Vagina (tissue), 2 donors: ENCODE measurements around the gene CFAP73. TPM values are rescaled to one million over a fixed set of nuclear protein-coding genes. Genes with fewer than 3 reads are reported as not detected.

Source experiments
- DNase-seq, 2 donors: peaks; one replicate each; pipeline ENCODE4 v3.0.0-alpha.2; 2017; ENCODE audit errors: extremely low spot score in 2 of 2
- H3K27ac ChIP-seq: fragments of 200-600 bp; sonication (generic); one replicate; pipeline ENCODE4 v1.5.1; 2019
- H3K27me3 ChIP-seq: fragments of 200-600 bp; sonication (generic); one replicate; pipeline ENCODE4 v1.5.1; 2019
- H3K36me3 ChIP-seq, 2 donors: fragments of 200-600 bp; sonication (generic); one replicate each; pipeline ENCODE4 v1.5.1; 2017 to 2019
- H3K4me1 ChIP-seq: fragments of 200-600 bp; sonication (generic); one replicate; pipeline ENCODE4 v1.5.1; 2019
- H3K4me3 ChIP-seq, 2 donors: fragments of 200-600 bp; sonication (generic); 1 replicate in 1 of 2; 2 replicates in 1 of 2; pipeline ENCODE4 v1.5.1; 2016 to 2019
- H3K9me3 ChIP-seq: fragments of 200-600 bp; sonication (generic); one replicate; pipeline ENCODE4 v1.5.1; 2019
- POLR2A ChIP-seq, 2 donors: fragments of 450-650 bp; IDR thresholded peaks; one replicate each; pipeline ENCODE4 v1.6.1; 2017; ENCODE audit warnings: antibody characterized with exemption in 2 of 2, mild to moderate bottlenecking in 2 of 2, moderate library complexity in 2 of 2
- POLR2AphosphoS5 ChIP-seq, 2 donors: sonication (generic); formaldehyde crosslinking; IDR thresholded peaks; one replicate each; pipeline ENCODE4 v1.9.0; 2017; ENCODE audit warnings: antibody characterized with exemption in 2 of 2, mild to moderate bottlenecking in 2 of 2, low read depth in 1 of 2; ENCODE audit not compliant: insufficient read depth in 1 of 2
- intact Hi-C: fragments of 100-400 bp; cut with DNase I; formaldehyde crosslinking; loops from one replicate; pipeline ENCODE4 v1.15.1; 2023
- total RNA-seq: library from RNA; depleted of rRNA; stranded (reverse); fragments of >200 nt; gene quantifications from one replicate; pipeline ENCODE4 v1.2.3, GENCODE V29; 2016
- TF ChIP-seq, protein P1 (sequence below), 3 experiments: fragments of 450-650 bp in 2 of 3; fragments of 200-600 bp in 1 of 3; sonication (generic) in 1 of 3; IDR thresholded peaks; one replicate each; pipeline ENCODE4 v1.5.1; 2017 to 2019; ENCODE audit warnings: antibody characterized with exemption in 3 of 3, mild to moderate bottlenecking in 2 of 3, moderate library complexity in 2 of 3

The CFAP73 gene
- total RNA-seq, 1 donor from 2014 or later: not detected

DNA sequence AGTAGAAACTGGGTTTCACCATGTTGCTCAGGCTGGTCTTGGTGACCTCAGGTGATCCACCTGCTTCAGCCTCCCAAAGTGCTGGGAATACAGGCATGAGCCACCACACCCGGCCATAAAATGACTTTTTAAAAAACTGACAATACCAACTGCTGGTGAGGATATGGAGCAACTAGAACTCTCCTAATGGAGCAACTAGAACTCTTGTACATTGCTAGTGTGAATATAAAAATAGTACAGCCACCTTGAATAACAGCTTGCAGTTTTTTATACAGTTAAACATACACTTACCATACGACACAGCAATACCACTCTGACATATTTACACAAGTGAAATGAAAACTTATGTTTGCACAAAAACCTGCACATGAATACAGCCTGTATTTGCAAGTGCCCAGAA is 2.5 kb upstream of the CFAP73 start:
- Histone ChIP-seq H3K4me3 (no peak overlapping the region), H3K9me3 (peaks cover 3% of the 10 kb centered on the region), H3K36me3 (no peaks in the 10 kb centered on the region), H3K4me1 (peaks cover 9% of the 10 kb centered on the region), H3K27ac (no peak overlapping the region), H3K27me3 (no peaks in the 10 kb centered on the region)
- TF ChIP-seq POLR2A (IDR thresholded peaks at IDR 0.05) (no peak), POLR2AphosphoS5 (IDR thresholded peaks at IDR 0.05; ENCODE audit: insufficient read depth in 1 of 2, low read depth in 1 of 2) (no peak)
- no peak for DNase-seq
- intact Hi-C loops: no loop called here

DNA sequence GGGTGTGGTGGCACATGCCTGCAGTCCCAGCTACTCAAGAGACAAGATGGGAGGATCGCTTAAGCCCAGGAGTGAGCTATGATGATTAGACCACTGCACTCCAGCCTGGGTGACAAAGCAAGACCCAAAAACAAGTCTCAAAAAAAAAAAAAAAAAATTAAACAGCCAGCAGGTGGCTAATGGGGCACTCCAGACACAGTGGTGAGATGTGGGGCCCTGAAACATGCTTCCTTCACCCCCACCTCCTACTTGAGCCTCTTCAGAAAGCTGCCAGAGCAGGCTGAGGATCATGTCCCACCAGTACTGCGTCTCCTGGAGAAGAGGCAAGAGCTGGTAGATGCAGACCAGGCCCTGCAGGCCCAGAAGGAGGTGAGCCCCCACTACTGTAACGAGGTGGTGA is 2.1 kb downstream of the CFAP73 start:
- Histone ChIP-seq H3K4me3 (no peak overlapping the region), H3K9me3 (peaks cover 3% of the 10 kb centered on the region), H3K27ac (no peak overlapping the region), H3K36me3 (no peaks in the 10 kb centered on the region), H3K4me1 (peaks cover 36% of the 10 kb centered on the region), H3K27me3 (no peaks in the 10 kb centered on the region)
- DNase-seq: no peak
- intact Hi-C loops: loop anchor here (10.0 kb wide), 1 partner anchor 1433 kb away; no protein-coding TSS in a partner anchor
- TF ChIP-seq POLR2A (IDR thresholded peaks at IDR 0.05) (no peak), POLR2AphosphoS5 (IDR thresholded peaks at IDR 0.05; ENCODE audit: insufficient read depth in 1 of 2, low read depth in 1 of 2) (no peak)
- TF ChIP-seq, protein P1, sequence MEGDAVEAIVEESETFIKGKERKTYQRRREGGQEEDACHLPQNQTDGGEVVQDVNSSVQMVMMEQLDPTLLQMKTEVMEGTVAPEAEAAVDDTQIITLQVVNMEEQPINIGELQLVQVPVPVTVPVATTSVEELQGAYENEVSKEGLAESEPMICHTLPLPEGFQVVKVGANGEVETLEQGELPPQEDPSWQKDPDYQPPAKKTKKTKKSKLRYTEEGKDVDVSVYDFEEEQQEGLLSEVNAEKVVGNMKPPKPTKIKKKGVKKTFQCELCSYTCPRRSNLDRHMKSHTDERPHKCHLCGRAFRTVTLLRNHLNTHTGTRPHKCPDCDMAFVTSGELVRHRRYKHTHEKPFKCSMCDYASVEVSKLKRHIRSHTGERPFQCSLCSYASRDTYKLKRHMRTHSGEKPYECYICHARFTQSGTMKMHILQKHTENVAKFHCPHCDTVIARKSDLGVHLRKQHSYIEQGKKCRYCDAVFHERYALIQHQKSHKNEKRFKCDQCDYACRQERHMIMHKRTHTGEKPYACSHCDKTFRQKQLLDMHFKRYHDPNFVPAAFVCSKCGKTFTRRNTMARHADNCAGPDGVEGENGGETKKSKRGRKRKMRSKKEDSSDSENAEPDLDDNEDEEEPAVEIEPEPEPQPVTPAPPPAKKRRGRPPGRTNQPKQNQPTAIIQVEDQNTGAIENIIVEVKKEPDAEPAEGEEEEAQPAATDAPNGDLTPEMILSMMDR (IDR thresholded peaks at IDR 0.05): no peak

DNA sequence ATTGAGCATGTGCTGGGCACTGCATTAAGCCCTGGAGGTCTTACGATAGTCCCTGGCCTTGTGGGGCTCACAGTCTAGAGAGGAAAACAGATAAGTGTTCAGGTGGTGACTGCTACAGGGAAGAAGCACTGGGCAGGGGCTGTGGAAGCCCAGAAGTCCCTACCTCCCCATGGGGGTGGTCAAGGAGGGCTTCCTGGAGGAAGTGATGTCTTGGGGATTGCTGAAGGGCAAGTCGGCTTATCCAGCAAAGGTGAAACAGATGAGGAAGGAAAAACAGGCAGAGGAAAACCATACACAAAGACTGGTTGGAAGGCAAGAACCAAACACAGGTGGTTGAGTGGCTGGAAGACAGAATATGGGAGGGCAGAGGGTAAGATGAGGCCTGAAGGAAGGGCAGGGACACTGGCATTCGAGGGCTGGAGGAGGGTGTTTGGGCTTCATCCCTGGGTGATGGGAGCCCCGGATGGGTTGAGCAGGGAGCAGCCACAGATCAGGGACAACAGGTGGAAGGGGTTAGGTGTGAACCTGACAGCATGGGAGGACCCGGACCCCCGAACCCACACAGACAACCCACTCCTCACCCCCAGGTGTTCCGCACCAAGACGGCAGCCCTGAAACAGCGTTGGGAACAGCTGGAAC is 2.8 kb downstream of the CFAP73 start:
- no peak for DNase-seq
- intact Hi-C loops: loop anchor here (10.0 kb wide), 1 partner anchor 1432 kb away; no protein-coding TSS in a partner anchor
- Histone ChIP-seq H3K27ac (no peak overlapping the region), H3K36me3 (no peaks in the 10 kb centered on the region), H3K4me1 (peaks cover 36% of the 10 kb centered on the region), H3K27me3 (no peaks in the 10 kb centered on the region), H3K4me3 (peak overlapping the region in 1 of 2 donors; percentile 41), H3K9me3 (peaks cover under 1% of the 10 kb centered on the region)
- TF ChIP-seq POLR2A (IDR thresholded peaks at IDR 0.05): no peak
- no peak for TF ChIP-seq POLR2AphosphoS5 (IDR thresholded peaks at IDR 0.05; ENCODE audit: insufficient read depth in 1 of 2, low read depth in 1 of 2)
- TF ChIP-seq, protein P1 (IDR thresholded peaks at IDR 0.05): no peak

DNA sequence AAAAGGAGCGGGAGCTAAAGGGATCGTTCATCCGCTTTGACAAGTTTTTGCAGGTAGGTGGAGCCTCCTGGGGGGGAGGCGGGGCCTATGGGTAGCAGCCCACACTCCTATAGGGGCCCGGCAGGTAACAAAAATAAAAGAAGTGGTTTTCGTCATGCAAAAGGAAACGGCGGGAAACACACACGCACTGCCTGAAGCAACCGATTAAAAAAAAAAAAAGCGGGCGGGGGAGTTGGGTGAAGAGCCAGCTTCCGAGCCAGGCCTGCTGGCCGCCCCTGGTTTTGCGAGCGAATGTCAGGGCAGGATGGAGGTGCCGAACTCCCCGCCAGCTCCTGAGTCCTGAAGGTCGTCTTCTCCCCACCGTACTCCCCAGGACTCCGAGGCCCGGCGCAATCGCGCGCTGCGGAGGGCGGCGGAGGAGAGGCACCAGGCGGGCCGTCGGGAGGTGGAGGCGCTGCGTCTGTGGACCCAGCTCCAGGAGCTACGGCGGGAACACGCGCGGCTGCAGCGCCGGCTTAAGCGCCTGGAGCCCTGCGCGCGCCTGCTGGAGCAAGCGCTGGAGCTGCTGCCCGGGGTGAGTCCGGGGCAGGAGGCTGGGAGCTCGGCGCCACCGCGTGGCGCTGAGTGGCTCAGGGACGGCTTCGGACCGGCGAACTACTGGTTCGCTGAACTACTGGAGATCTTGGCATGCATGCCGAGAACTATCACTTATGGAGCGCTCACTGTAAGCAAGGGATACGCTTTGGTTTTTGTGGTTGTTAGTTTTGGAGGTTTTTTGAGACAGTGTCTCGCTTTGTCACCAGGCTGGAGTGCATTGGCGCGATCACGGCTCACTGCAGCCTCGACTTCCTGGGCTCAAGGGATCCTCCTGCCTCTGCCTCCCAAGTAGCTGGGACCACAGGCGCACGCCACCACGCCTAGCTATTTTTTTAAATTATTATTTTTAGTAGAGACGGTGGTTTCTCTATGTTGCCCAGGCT is 3.6 kb downstream of the CFAP73 start:
- no peaks in the 10 kb centered on the region for H3K9me3 ChIP-seq
- H3K4me3 ChIP-seq: peak overlapping the region; percentile 40 to 41
- peaks cover 0 to 4% of the 10 kb centered on the region in 2 donors for H3K36me3 ChIP-seq
- no peak overlapping the region for H3K27ac ChIP-seq
- no peak for TF ChIP-seq POLR2AphosphoS5 (IDR thresholded peaks at IDR 0.05; ENCODE audit: insufficient read depth in 1 of 2, low read depth in 1 of 2)
- TF ChIP-seq, protein P1 (IDR thresholded peaks at IDR 0.05): peak in 1 of 3 experiments; percentile 51
- intact Hi-C loops: loop anchor here (10.0 kb wide), 1 partner anchor 1432 kb away; no protein-coding TSS in a partner anchor
- DNase-seq: no peak
- H3K4me1 ChIP-seq: peaks cover 36% of the 10 kb centered on the region
- H3K27me3 ChIP-seq: no peaks in the 10 kb centered on the region

DNA sequence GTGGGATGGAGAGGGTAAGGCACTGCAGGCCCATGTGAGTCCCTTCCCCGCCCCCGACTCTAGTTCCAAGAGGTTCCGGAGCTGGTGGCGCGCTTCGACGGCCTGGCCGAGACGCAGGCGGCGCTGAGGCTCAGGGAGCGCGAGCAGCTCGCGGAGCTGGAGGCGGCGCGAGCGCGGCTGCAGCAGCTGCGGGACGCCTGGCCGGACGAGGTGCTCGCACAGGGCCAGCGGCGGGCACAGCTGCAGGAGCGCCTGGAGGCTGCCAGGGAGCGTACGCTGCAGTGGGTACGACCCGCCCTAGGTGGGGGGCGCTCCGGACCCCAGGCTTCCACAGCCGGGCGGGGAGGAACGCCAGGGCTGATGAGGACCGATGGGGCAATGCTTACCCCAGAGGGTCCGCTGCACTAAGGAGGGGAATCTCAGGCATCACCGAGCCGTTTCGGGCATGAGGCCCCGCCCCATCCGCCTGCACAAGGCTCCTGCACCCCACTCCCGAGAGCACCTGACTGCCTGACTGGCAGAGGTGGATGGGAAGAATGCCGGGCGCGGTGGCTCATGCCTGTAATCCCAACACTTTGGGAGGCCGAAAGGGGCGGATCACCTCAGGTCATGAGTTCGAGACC is 4.9 kb downstream of the CFAP73 start:
- no peaks in the 10 kb centered on the region for H3K27me3 ChIP-seq
- DNase-seq: no peak
- H3K9me3 ChIP-seq: no peaks in the 10 kb centered on the region
- H3K4me1 ChIP-seq: peaks cover 33% of the 10 kb centered on the region
- peaks cover 0 to 18% of the 10 kb centered on the region in 2 donors for H3K36me3 ChIP-seq
- intact Hi-C loops: loop anchor here (10.0 kb wide), 1 partner anchor 1430 kb away; no protein-coding TSS in a partner anchor
- H3K4me3 ChIP-seq: peak overlapping the region in 1 of 2 donors; percentile 11
- no peak for TF ChIP-seq POLR2AphosphoS5 (IDR thresholded peaks at IDR 0.05; ENCODE audit: insufficient read depth in 1 of 2, low read depth in 1 of 2)
- TF ChIP-seq POLR2A (IDR thresholded peaks at IDR 0.05): no peak
- TF ChIP-seq, protein P1 (IDR thresholded peaks at IDR 0.05): no peak
- H3K27ac ChIP-seq: no peak overlapping the region
